ENCODE data around the gene TMEM259. TPM values are rescaled to one million over a fixed set of nuclear protein-coding genes. Genes with fewer than 3 reads are reported as not detected.

The TMEM259 gene
- total RNA-seq, 4 donors from 2014 or later = 98.5 to 150 (median 124) TPM

DNA sequence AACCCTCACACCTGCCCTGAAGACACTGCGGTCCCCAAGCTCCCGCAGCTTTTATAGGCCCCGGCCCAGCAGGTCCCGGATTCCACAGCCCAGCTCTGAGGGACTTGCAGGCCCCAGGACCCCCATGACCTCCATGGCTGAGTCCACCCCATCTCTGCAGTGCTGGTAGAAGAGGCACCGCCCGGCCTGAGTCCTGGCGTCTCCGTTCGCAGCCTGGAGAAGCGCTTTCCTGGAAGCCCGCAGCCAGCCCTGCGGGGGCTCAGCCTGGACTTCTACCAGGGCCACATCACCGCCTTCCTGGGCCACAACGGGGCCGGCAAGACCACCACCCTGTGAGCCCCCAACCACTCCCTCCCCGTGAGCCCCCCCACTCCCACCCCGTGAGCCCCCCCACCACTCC lies 28.2 kb upstream of the TMEM259 start:
- ATAC-seq = no peak
- Histone ChIP-seq H3K36me3 (peaks cover 0 to 15% of the 10 kb centered on the region in 2 donors), H3K4me3 (no peak overlapping the region), H3K27me3 (no peaks in the 10 kb centered on the region), H3K4me1 (no peaks in the 10 kb centered on the region), H3K27ac (no peak overlapping the region), H3K9me3 (no peaks in the 10 kb centered on the region)
- no peak for DNase-seq
- TF ChIP-seq, protein P1, sequence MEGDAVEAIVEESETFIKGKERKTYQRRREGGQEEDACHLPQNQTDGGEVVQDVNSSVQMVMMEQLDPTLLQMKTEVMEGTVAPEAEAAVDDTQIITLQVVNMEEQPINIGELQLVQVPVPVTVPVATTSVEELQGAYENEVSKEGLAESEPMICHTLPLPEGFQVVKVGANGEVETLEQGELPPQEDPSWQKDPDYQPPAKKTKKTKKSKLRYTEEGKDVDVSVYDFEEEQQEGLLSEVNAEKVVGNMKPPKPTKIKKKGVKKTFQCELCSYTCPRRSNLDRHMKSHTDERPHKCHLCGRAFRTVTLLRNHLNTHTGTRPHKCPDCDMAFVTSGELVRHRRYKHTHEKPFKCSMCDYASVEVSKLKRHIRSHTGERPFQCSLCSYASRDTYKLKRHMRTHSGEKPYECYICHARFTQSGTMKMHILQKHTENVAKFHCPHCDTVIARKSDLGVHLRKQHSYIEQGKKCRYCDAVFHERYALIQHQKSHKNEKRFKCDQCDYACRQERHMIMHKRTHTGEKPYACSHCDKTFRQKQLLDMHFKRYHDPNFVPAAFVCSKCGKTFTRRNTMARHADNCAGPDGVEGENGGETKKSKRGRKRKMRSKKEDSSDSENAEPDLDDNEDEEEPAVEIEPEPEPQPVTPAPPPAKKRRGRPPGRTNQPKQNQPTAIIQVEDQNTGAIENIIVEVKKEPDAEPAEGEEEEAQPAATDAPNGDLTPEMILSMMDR (IDR thresholded peaks at IDR 0.05 in 4 of 5, conservative IDR thresholded peaks at IDR 0.05 in 1 of 5) = no peak
- no peak for TF ChIP-seq POLR2A (IDR thresholded peaks at IDR 0.05)
- intact Hi-C loops (cut with DNase I; ENCODE audit: low total_unique reads) (no loop called here), in situ Hi-C loops (cut with MboI; ENCODE audit: low sequenced_read_pairs in 4 of 4) (no loop called here)

DNA sequence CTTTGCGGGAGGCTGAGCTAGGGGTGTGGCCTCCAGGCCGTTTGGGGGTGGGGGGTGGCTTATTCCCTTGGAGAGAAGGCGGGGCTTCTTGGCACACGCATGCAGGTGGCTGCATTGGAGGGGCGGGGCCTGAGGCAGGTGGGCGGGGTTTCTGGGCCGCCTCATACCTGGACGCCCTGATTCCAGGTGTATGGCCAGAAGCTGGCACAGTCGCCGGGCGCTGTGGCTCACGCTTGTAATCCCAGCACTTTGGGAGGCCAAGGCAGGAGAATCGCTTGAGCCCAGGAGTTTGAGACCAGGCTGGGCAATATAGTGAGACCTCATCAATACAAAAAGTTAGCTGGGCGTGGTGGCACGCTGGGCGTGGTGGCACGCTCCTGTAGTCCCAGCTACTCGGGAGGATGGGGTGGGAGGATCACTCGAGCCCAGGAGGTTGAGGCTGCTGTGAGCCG lies 26.8 kb upstream of the TMEM259 start:
- in situ Hi-C loops (cut with MboI; ENCODE audit: low sequenced_read_pairs in 4 of 4) = no loop called here
- intact Hi-C loops (cut with DNase I; ENCODE audit: low total_unique reads) = no loop called here

DNA sequence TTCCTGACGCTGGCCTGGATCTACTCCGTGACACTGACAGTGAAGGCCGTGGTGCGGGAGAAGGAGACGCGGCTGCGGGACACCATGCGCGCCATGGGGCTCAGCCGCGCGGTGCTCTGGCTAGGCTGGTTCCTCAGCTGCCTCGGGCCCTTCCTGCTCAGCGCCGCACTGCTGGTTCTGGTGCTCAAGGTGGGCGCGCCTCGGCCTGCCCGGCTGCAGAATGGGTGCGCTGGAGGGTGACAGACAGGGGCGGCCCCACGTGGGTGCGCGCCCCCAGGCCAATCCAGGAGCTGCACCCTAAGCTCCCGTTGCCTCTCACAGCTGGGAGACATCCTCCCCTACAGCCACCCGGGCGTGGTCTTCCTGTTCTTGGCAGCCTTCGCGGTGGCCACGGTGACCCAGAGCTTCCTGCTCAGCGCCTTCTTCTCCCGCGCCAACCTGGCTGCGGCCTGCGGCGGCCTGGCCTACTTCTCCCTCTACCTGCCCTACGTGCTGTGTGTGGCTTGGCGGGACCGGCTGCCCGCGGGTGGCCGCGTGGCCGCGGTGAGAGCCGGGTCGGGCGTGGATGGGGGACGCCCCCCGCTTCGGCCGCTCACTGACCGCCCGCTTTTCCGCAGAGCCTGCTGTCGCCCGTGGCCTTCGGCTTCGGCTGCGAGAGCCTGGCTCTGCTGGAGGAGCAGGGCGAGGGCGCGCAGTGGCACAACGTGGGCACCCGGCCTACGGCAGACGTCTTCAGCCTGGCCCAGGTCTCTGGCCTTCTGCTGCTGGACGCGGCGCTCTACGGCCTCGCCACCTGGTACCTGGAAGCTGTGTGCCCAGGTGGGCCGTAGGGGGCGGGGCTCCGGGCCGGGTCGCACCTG lies 26.1 kb upstream of the TMEM259 start:
- no peaks in the 10 kb centered on the region for H3K27me3 ChIP-seq
- intact Hi-C loops (cut with DNase I; ENCODE audit: low total_unique reads) = no loop called here

More for the DNA sequence above, 26.8 kb upstream of the TMEM259 start:
- TF ChIP-seq, protein P1 (IDR thresholded peaks at IDR 0.05 in 4 of 5, conservative IDR thresholded peaks at IDR 0.05 in 1 of 5) = no peak
- Histone ChIP-seq H3K27me3 (no peaks in the 10 kb centered on the region), H3K4me1 (peaks cover 0 to 1% of the 10 kb centered on the region in 2 donors), H3K27ac (no peak overlapping the region), H3K9me3 (no peaks in the 10 kb centered on the region), H3K36me3 (peaks cover 0 to 12% of the 10 kb centered on the region in 2 donors), H3K4me3 (no peak overlapping the region)
- ATAC-seq = no peak
- no peak for DNase-seq

DNA sequence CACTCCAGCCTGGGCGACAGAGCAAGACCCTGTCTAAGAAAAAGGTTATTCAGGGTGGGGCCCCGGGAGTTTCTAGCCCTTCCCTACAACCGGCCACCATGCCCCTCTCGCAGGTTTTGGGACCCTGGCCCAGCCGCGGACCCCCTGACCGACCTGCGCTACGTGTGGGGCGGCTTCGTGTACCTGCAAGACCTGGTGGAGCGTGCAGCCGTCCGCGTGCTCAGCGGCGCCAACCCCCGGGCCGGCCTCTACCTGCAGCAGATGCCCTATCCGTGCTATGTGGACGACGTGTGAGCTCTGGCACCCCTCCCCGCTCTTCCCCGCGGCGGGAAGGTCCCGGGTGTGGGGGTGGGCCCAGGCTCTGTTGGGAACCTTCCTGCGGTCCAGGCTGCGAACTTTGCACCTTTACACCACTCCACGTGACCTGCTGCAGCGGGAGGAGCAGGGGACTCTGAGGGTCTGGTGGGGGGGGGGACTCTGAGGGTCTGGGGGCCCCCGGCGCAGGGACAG lies 25.2 kb upstream of the TMEM259 start:
- Histone ChIP-seq H3K27me3 (no peaks in the 10 kb centered on the region), H3K9me3 (no peaks in the 10 kb centered on the region), H3K4me1 (peaks cover 13 to 14% of the 10 kb centered on the region in 2 donors), H3K4me3 (no peak overlapping the region), H3K27ac (no peak overlapping the region), H3K36me3 (peaks cover 0 to 12% of the 10 kb centered on the region in 2 donors)
- DNase-seq (no peak), ATAC-seq (no peak)
- intact Hi-C loops (cut with DNase I; ENCODE audit: low total_unique reads) = no loop called here
- no peak for TF ChIP-seq POLR2A (IDR thresholded peaks at IDR 0.05)
- in situ Hi-C loops (cut with MboI; ENCODE audit: low sequenced_read_pairs in 4 of 4) = no loop called here

More for the DNA sequence above, 26.1 kb upstream of the TMEM259 start:
- ATAC-seq (no peak), DNase-seq (no peak)
- TF ChIP-seq POLR2A (IDR thresholded peaks at IDR 0.05) = no peak
- TF ChIP-seq, protein P1 (IDR thresholded peaks at IDR 0.05 in 4 of 5, conservative IDR thresholded peaks at IDR 0.05 in 1 of 5) = no peak
- Histone ChIP-seq H3K9me3 (no peaks in the 10 kb centered on the region), H3K4me1 (peaks cover 4 to 7% of the 10 kb centered on the region in 2 donors), H3K36me3 (peaks cover 0 to 12% of the 10 kb centered on the region in 2 donors), H3K27ac (no peak overlapping the region), H3K4me3 (no peak overlapping the region)
- in situ Hi-C loops (cut with MboI; ENCODE audit: low sequenced_read_pairs in 4 of 4) = no loop called here

DNA sequence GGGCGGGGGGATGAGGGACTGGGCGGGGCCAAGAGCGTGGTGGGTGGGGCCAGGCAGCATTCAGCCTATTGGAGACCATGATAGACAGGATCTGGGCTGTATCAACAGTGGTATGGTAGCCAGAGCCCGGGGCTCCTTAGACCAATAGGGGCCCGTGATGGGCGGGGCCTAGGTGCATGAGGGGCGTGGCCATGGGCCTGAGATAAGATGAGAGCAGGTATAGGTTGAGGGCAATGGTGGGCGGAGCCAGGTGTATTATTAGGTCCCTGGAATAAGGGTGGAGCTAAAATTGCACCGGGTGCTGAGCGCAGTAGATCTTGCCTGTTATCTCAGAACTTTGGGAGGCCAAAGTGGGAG lies 24.3 kb upstream of the TMEM259 start:
- ATAC-seq (no peak), DNase-seq (peak in 1 of 2 donors; percentile 57)
- peaks cover 0 to 12% of the 10 kb centered on the region in 2 donors for H3K36me3 ChIP-seq
- H3K9me3 ChIP-seq = no peaks in the 10 kb centered on the region
- no peaks in the 10 kb centered on the region for H3K27me3 ChIP-seq
- peaks cover 20 to 23% of the 10 kb centered on the region in 2 donors for H3K4me1 ChIP-seq
- TF ChIP-seq, protein P1 (IDR thresholded peaks at IDR 0.05 in 4 of 5, conservative IDR thresholded peaks at IDR 0.05 in 1 of 5) = no peak
- no peak for TF ChIP-seq POLR2A (IDR thresholded peaks at IDR 0.05)
- H3K27ac ChIP-seq = no peak overlapping the region
- in situ Hi-C loops (cut with MboI; ENCODE audit: low sequenced_read_pairs in 4 of 4) (no loop called here), intact Hi-C loops (cut with DNase I; ENCODE audit: low total_unique reads) (no loop called here)
- H3K4me3 ChIP-seq = no peak overlapping the region

Data from gastrocnemius medialis (tissue), 4 donors.